ENCODE data around the gene ASNS.
"Not testable (repeated sequence)": the region's sequence is repeated elsewhere in the genome, so short reads cannot be mapped to it uniquely, and the experiment has no call there.

GRCh38 chr7:97879527-97879926, 7.3 kb upstream of the ASNS start:
- TF ChIP-seq FOXA1 (IDR thresholded peaks at IDR 0.05); NR2F2 (IDR thresholded peaks at IDR 0.05); CTCF (IDR thresholded peaks at IDR 0.05; ENCODE audit: low read depth, low read length, missing input control); SP1 (IDR thresholded peaks at IDR 0.05): not testable (repeated sequence)
- TF ChIP-seq, protein P1, sequence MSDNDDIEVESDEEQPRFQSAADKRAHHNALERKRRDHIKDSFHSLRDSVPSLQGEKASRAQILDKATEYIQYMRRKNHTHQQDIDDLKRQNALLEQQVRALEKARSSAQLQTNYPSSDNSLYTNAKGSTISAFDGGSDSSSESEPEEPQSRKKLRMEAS (IDR thresholded peaks at IDR 0.05): not testable (repeated sequence)

Data from liver (tissue), 3 donors.